Right lobe of liver (tissue), 6 donors: ENCODE measurements around the gene TMEM87B. TPM values are rescaled to one million over a fixed set of nuclear protein-coding genes. Genes with fewer than 3 reads are reported as not detected.
A peak's percentile ranks its signal among the peaks of the same experiment; 100 is the strongest.

Experiments used
- ATAC-seq, 4 donors: fragments of 200-7000 bp; cut with Tn5 transposase; one replicate each; pipeline ENCODE4 v1.9.1; 2020; ENCODE audit warnings: mild to moderate bottlenecking in 4 of 4, moderate library complexity in 4 of 4
- DNase-seq, 3 donors: peaks; one replicate each; pipeline ENCODE4 v3.0.0-alpha.2; 2020
- H3K27ac ChIP-seq, 3 donors: fragments of 200-600 bp; one replicate each; pipeline ENCODE4 v1.8.0; 2022
- H3K27me3 ChIP-seq, 2 donors: fragments of 200-600 bp; one replicate each; pipeline ENCODE4 v1.8.0; 2022
- H3K36me3 ChIP-seq, 4 donors: fragments of 200-600 bp; sonication (generic) in 1 of 4; one replicate each; pipeline versions ENCODE4 v1.5.1 to v1.8.0; 2017 to 2022; ENCODE audit warnings: control low read depth in 1 of 4
- H3K4me1 ChIP-seq, 4 donors: fragments of 200-600 bp; sonication (generic) in 1 of 4; one replicate each; pipeline versions ENCODE4 v1.5.1 to v1.8.0; 2017 to 2022; ENCODE audit warnings: control low read depth in 1 of 4
- H3K4me3 ChIP-seq, 3 donors: fragments of 200-600 bp; one replicate each; pipeline ENCODE4 v1.8.0; 2022
- H3K9me3 ChIP-seq, 4 donors: fragments of 200-600 bp; sonication (generic) in 1 of 4; one replicate each; pipeline versions ENCODE4 v1.5.1 to v1.8.0; 2017 to 2022; ENCODE audit warnings: control low read depth in 1 of 4
- POLR2A ChIP-seq: fragments of 450-650 bp; IDR thresholded peaks from one replicate; pipeline ENCODE4 v1.6.1; 2017; ENCODE audit warnings: antibody characterized with exemption, mild to moderate bottlenecking
- WGBS: methylation state at CpG from one replicate; pipeline ENCODE4 v1.1.6; 2018; ENCODE audit warnings: low coverage, low lambda C conversion rate; ENCODE audit not compliant: insufficient coverage; ENCODE audit errors: missing lambda C conversion rate; 5-methylcytosine and 5-hydroxymethylcytosine counted together
- intact Hi-C, 2 donors: fragments of 100-400 bp; cut with DNase I; formaldehyde crosslinking; loops; one replicate each; pipeline versions ENCODE4 v1.11.2 to v1.14.1; 2022
- total RNA-seq, 6 experiments: library from RNA; depleted of rRNA in 2 of 6; stranded (reverse); fragments of >200 nt in 2 of 6; fragmentation: NEBNext Ultra II Directional in 3 of 6; extraction: Animal tissue kit (Norgen Biotek cat#: 25700) in 3 of 6; gene quantifications; one replicate each; pipeline versions ENCODE4 v1.1.0 to v1.2.4, GENCODE V29; 2016 to 2023
- TF ChIP-seq, protein P1 (sequence below), 4 donors: fragments of 200-600 bp in 3 of 4; fragments of 450-650 bp in 1 of 4; IDR thresholded peaks; one replicate each; pipeline versions ENCODE4 v1.5.1 to v1.8.0; 2016 to 2022; ENCODE audit warnings: antibody characterized with exemption in 4 of 4, mild to moderate bottlenecking in 2 of 4
- donor health status: DM: no; HTN: yes; CAD: no.
- donor health status: DM: no; HTN: no; CAD: no.
- donor health status: DM: no; HTN: no; CAD: no.
- donor health status: DM: no; HTN: yes; CAD: no.
- donor health status: DM: no; HTN: yes; CAD: no.

The TMEM87B gene
- total RNA-seq, 6 experiments from 2014 or later: 5.4 to 18.0 (median 8.8) TPM

DNA sequence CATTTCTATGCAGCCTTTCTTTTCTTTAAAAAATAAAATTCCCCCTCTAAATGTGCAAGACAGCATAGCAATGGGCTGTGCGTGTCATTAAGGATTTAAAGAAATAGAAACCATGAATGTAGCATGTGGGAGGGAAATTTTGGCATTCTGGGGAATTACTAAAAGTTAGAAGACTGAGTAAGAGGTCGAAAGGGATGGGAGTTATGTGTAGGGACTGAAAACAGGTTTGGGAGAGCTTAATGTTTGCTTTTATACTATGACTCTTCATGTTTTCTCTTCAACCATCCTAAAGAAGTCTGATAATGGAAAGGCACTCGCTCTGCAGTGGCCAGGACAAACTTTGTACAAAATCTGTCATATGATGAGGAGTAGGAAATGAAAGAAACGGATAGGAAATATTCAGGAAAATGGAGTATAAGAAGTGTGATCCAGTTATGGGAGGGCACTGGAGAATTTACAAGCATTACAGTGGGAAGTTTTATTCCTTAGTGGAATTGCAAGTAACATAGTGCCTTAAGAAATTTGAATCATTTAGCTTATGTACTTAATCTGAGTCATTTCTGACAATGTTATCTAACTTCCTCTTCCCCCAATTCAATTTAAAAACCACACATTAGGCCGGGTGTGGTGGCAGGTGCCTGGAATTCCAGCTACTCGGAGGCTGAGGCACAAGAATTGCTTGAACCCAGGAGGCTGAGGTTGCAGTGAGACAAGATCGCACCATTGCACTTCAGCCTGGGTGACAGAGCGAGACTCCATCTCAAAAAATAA is 20.6 kb downstream of the TMEM87B start:
- no peaks in the 10 kb centered on the region for H3K27me3 ChIP-seq
- no peaks in the 10 kb centered on the region for H3K9me3 ChIP-seq
- H3K4me3 ChIP-seq: no peak overlapping the region
- DNase-seq (no peak), ATAC-seq (peak in 2 of 4 donors; percentile 21 to 40)
- TF ChIP-seq, protein P1, sequence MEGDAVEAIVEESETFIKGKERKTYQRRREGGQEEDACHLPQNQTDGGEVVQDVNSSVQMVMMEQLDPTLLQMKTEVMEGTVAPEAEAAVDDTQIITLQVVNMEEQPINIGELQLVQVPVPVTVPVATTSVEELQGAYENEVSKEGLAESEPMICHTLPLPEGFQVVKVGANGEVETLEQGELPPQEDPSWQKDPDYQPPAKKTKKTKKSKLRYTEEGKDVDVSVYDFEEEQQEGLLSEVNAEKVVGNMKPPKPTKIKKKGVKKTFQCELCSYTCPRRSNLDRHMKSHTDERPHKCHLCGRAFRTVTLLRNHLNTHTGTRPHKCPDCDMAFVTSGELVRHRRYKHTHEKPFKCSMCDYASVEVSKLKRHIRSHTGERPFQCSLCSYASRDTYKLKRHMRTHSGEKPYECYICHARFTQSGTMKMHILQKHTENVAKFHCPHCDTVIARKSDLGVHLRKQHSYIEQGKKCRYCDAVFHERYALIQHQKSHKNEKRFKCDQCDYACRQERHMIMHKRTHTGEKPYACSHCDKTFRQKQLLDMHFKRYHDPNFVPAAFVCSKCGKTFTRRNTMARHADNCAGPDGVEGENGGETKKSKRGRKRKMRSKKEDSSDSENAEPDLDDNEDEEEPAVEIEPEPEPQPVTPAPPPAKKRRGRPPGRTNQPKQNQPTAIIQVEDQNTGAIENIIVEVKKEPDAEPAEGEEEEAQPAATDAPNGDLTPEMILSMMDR (IDR thresholded peaks at IDR 0.05): no peak
- no peak for TF ChIP-seq POLR2A
- no peak overlapping the region for H3K27ac ChIP-seq
- 62% methylated on average over 8 of the region's 8 CpGs for WGBS
- intact Hi-C loops: no loop called here
- H3K36me3 ChIP-seq: peaks cover 0 to 6% (median 0%) of the 10 kb centered on the region in 4 donors
- H3K4me1 ChIP-seq: no peaks in the 10 kb centered on the region

GRCh38 chr2:112077814-112078213 is 22.7 kb downstream of the TMEM87B start:
- Histone ChIP-seq H3K27ac (no peak overlapping the region), H3K9me3 (no peaks in the 10 kb centered on the region), H3K4me1 (no peaks in the 10 kb centered on the region), H3K36me3 (peaks cover 0 to 20% (median 1%) of the 10 kb centered on the region in 4 donors), H3K27me3 (no peaks in the 10 kb centered on the region), H3K4me3 (no peak overlapping the region)
- no peak for ATAC-seq
- no peak for DNase-seq
- TF ChIP-seq, protein P1 (IDR thresholded peaks at IDR 0.05): no peak
- no peak for TF ChIP-seq POLR2A
- WGBS: no CpG with 5 or more reads among the region's 1 CpG
- intact Hi-C loops: no loop called here

- Histone ChIP-seq H3K4me1 (peaks cover 0 to 3% (median 0%) of the 10 kb centered on the region in 4 donors), H3K36me3 (peaks cover 0 to 17% (median 1%) of the 10 kb centered on the region in 4 donors), H3K27ac (no peak overlapping the region), H3K27me3 (no peaks in the 10 kb centered on the region), H3K4me3 (no peak overlapping the region), H3K9me3 (no peaks in the 10 kb centered on the region)
- no peak for ATAC-seq
- no peak for DNase-seq
- intact Hi-C loops: no loop called here
- WGBS: 91% methylated on average over 1 of the region's 1 CpG
- TF ChIP-seq, protein P1 (IDR thresholded peaks at IDR 0.05): no peak
- no peak for TF ChIP-seq POLR2A
Observed at GRCh38 chr2:112081262-112081661, 26.2 kb downstream of the TMEM87B start.

- ATAC-seq: peak in 2 of 4 donors; percentile 47 to 72
- no peak overlapping the region for H3K4me3 ChIP-seq
- H3K9me3 ChIP-seq: no peaks in the 10 kb centered on the region
- H3K27me3 ChIP-seq: no peaks in the 10 kb centered on the region
- DNase-seq: no peak
- intact Hi-C loops: no loop called here
- WGBS: 24% methylated on average over 3 of the region's 4 CpGs
- H3K27ac ChIP-seq: no peak overlapping the region
- H3K4me1 ChIP-seq: peaks cover 0 to 3% (median 0%) of the 10 kb centered on the region in 4 donors
- H3K36me3 ChIP-seq: peaks cover 0 to 14% (median 6%) of the 10 kb centered on the region in 4 donors
- TF ChIP-seq, protein P1 (IDR thresholded peaks at IDR 0.05): no peak
- TF ChIP-seq POLR2A: no peak
Observed at GRCh38 chr2:112084689-112085374, 29.8 kb downstream of the TMEM87B start.
